ENCODE data around the gene FBXL17.

FBXL17 gene

GRCh38 chr5:107900721-107901120, 481.2 kb downstream of the FBXL17 start:
- in situ Hi-C loops (cut with MboI; ENCODE audit: low sequenced_read_pairs, unreplicated experiment) = no loop called here
- no peak for DNase-seq (ENCODE audit: low spot score)
- TF ChIP-seq CTCF (IDR thresholded peaks at IDR 0.05; ENCODE audit: borderline replicate concordance, control extremely low read depth, extremely low read depth, insufficient read depth, missing control alignments) = no peak

GRCh38 chr5:107894361-107894760, 487.5 kb downstream of the FBXL17 start:
- TF ChIP-seq CTCF (IDR thresholded peaks at IDR 0.05; ENCODE audit: borderline replicate concordance, control extremely low read depth, extremely low read depth, insufficient read depth, missing control alignments) = no peak
- no peak for DNase-seq (ENCODE audit: low spot score)
- in situ Hi-C loops (cut with MboI; ENCODE audit: low sequenced_read_pairs, unreplicated experiment) = no loop called here

GRCh38 chr5:107893642-107894041, 488.3 kb downstream of the FBXL17 start:
- in situ Hi-C loops (cut with MboI; ENCODE audit: low sequenced_read_pairs, unreplicated experiment) = no loop called here
- TF ChIP-seq CTCF (IDR thresholded peaks at IDR 0.05; ENCODE audit: borderline replicate concordance, control extremely low read depth, extremely low read depth, insufficient read depth, missing control alignments) = no peak
- DNase-seq (ENCODE audit: low spot score) = no peak

- no peak for DNase-seq (ENCODE audit: low spot score)
- TF ChIP-seq CTCF (IDR thresholded peaks at IDR 0.05; ENCODE audit: borderline replicate concordance, control extremely low read depth, extremely low read depth, insufficient read depth, missing control alignments) = no peak
- in situ Hi-C loops (cut with MboI; ENCODE audit: low sequenced_read_pairs, unreplicated experiment) = no loop called here
Measured at GRCh38 chr5:107889387-107889786, 492.5 kb downstream of the FBXL17 start.

- DNase-seq (ENCODE audit: low spot score) = no peak
- in situ Hi-C loops (cut with MboI; ENCODE audit: low sequenced_read_pairs, unreplicated experiment) = no loop called here
- no peak for TF ChIP-seq CTCF (IDR thresholded peaks at IDR 0.05; ENCODE audit: borderline replicate concordance, control extremely low read depth, extremely low read depth, insufficient read depth, missing control alignments)
Measured at GRCh38 chr5:107888541-107888940, 493.4 kb downstream of the FBXL17 start.

GRCh38 chr5:107887166-107887943, 494.5 kb downstream of the FBXL17 start:
- TF ChIP-seq CTCF (IDR thresholded peaks at IDR 0.05; ENCODE audit: borderline replicate concordance, control extremely low read depth, extremely low read depth, insufficient read depth, missing control alignments) = no peak

More at GRCh38 chr5:107887166-107887943, 494.5 kb downstream of the FBXL17 start:
- in situ Hi-C loops (cut with MboI; ENCODE audit: low sequenced_read_pairs, unreplicated experiment) = no loop called here
- DNase-seq (ENCODE audit: low spot score) = no peak

All from GM13976 (cell line).